Measurements from ENCODE around the gene PIP5KL1.
A peak's percentile ranks its signal among the peaks of the same experiment; 100 is the strongest.

The PIP5KL1 gene

DNA sequence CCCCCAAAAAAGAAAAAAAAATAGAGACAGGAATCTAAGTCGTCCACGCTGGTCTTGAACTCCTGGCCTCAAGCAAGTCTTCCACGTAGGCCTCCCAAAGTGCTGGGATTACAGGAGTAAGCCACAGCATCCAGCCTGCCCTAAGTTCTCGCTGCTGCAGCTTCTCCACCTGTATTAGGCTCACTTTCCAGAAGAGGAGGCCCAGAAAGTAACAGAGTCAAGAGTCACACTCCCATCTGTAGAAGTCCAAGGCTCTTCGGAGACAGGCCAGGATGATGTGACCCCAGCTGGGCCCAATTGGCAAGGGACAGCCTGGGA, 48.4 kb upstream of the PIP5KL1 start:
- H4K20me1 ChIP-seq (ENCODE audit: insufficient read depth, low read length): 0 out of 2 replicates have a peak, but pooled peaks cover 3% of the 10 kb centered on the region
- H3K9me3 ChIP-seq (replicated peaks; ENCODE audit: insufficient read depth, low read length): no peaks in the 10 kb centered on the region
- peak overlapping the region; percentile 33; the same call in 1 of the 2 replicates for H2AFZ ChIP-seq (ENCODE audit: low read length)
- H3K79me2 ChIP-seq (ENCODE audit: low read length): peaks cover 68% of the 10 kb centered on the region
- H3K9ac ChIP-seq (ENCODE audit: low read length): peak overlapping the region; percentile 61
- no peak for TF ChIP-seq EZH2phosphoT487 (IDR thresholded peaks at IDR 0.05; ENCODE audit: low read length)
- no peaks in the 10 kb centered on the region for H3K36me3 ChIP-seq (replicated peaks; ENCODE audit: insufficient read depth, low read length)
- peak overlapping the region; percentile 85 for H3K4me2 ChIP-seq (ENCODE audit: low read depth, low read length)
- no peaks in the 10 kb centered on the region for H3K9me2 ChIP-seq (replicated peaks; ENCODE audit: insufficient read depth, low read length)
- no peak for DNase-seq
- H3K4me1 ChIP-seq (ENCODE audit: low read length): peaks cover 34% of the 10 kb centered on the region
- H3K27me3 ChIP-seq (replicated peaks; ENCODE audit: insufficient read depth, low read length): no peaks in the 10 kb centered on the region
- H3K4me3 ChIP-seq (ENCODE audit: low read length): peak overlapping the region; percentile 77
- peak overlapping the region; percentile 66; the same call in 1 of the 2 replicates for H3K27ac ChIP-seq (ENCODE audit: low read length)
- peaks cover 19% of the 10 kb centered on the region for H3F3A ChIP-seq (ENCODE audit: insufficient read depth, low read length)

GRCh38 chr9:127977884-127978647, 47.5 kb upstream of the PIP5KL1 start:
- TF ChIP-seq CTCF (IDR thresholded peaks at IDR 0.05; ENCODE audit: low read length) (no peak), EZH2 (optimal IDR thresholded peaks at IDR 0.05; ENCODE audit: low read depth, low read length) (no peak)
- peak overlapping the region; percentile 77 for H3K4me3 ChIP-seq (ENCODE audit: low read length)

DNA sequence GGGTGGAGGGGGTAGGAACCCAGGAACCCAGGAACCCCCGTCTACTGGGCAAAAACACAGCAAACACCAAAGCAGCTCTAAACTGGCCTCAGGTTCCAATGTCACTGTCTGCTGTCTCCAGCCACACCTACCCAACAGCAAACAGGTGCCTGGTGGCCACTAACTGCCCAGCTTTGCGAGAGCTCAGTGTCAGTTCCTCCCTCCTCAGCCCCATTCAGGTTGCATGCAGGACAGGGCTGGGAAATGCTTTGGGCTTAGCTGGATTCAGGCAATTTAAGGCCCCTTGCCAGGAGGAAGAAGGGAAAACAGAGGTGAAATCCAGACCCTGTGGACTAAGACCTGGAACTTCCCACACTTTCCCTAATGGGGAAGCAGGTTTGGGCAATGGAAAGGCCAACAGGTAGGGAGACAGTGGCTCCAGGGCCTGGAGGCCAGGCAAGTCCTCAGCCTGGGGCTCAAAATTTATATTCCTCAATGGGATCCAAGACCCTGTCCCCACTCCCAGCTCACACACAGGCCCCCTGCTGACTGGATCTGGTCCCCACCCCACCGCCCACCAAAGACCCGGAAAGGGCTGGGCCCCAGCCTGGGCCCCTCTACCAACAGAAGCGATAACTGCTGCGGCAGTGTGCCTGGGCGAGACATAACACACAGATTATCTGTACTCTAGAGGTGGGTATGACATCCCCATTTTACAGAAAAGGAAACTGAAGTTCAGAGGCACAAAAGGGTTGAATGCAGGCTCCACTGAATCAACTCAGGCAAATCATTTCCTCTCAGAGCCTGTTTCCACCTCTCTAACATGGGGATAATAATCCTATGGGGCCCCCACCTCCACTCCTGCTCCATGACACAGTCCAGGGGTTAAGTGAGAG, 46.7 kb upstream of the PIP5KL1 start:
- peaks cover 86% of the 10 kb centered on the region for H3K79me2 ChIP-seq (ENCODE audit: low read length)
- TF ChIP-seq EZH2phosphoT487 (IDR thresholded peaks at IDR 0.05; ENCODE audit: low read length) (no peak), CTCF (IDR thresholded peaks at IDR 0.05; ENCODE audit: low read length) (no peak), EZH2 (optimal IDR thresholded peaks at IDR 0.05; ENCODE audit: low read depth, low read length) (no peak)
- H3F3A ChIP-seq (ENCODE audit: insufficient read depth, low read length): peaks cover 30% of the 10 kb centered on the region
- H3K4me2 ChIP-seq (ENCODE audit: low read depth, low read length): peak overlapping the region; percentile 85
- H3K9me3 ChIP-seq (replicated peaks; ENCODE audit: insufficient read depth, low read length): no peaks in the 10 kb centered on the region
- no peak overlapping the region for H2AFZ ChIP-seq (ENCODE audit: low read length)
- 0 out of 2 replicates have a peak, but pooled peaks cover 3% of the 10 kb centered on the region for H4K20me1 ChIP-seq (ENCODE audit: insufficient read depth, low read length)
- H3K27me3 ChIP-seq (replicated peaks; ENCODE audit: insufficient read depth, low read length): no peaks in the 10 kb centered on the region
- no peak overlapping the region for H3K27ac ChIP-seq (ENCODE audit: low read length)
- H3K9ac ChIP-seq (ENCODE audit: low read length): peak overlapping the region; percentile 61; the same call in 1 of the 2 replicates
- no peaks in the 10 kb centered on the region for H3K36me3 ChIP-seq (replicated peaks; ENCODE audit: insufficient read depth, low read length)
- no peaks in the 10 kb centered on the region for H3K9me2 ChIP-seq (replicated peaks; ENCODE audit: insufficient read depth, low read length)
- no peak for DNase-seq
- H3K4me1 ChIP-seq (ENCODE audit: low read length): peaks cover 51% of the 10 kb centered on the region
- peak overlapping the region; percentile 77; the same call in 1 of the 2 replicates for H3K4me3 ChIP-seq (ENCODE audit: low read length)

More at GRCh38 chr9:127977884-127978647, 47.5 kb upstream of the PIP5KL1 start:
- H3K36me3 ChIP-seq (replicated peaks; ENCODE audit: insufficient read depth, low read length): no peaks in the 10 kb centered on the region
- peak overlapping the region; percentile 61; the same call in 1 of the 2 replicates for H3K9ac ChIP-seq (ENCODE audit: low read length)
- H3K9me2 ChIP-seq (replicated peaks; ENCODE audit: insufficient read depth, low read length): no peaks in the 10 kb centered on the region
- peaks cover 43% of the 10 kb centered on the region for H3K4me1 ChIP-seq (ENCODE audit: low read length)
- no peaks in the 10 kb centered on the region for H3K27me3 ChIP-seq (replicated peaks; ENCODE audit: insufficient read depth, low read length)
- peak overlapping the region; percentile 15; the same call in 1 of the 2 replicates for H3K27ac ChIP-seq (ENCODE audit: low read length)
- peak; percentile 31 for DNase-seq
- H3F3A ChIP-seq (ENCODE audit: insufficient read depth, low read length): peaks cover 22% of the 10 kb centered on the region
- no peak overlapping the region for H2AFZ ChIP-seq (ENCODE audit: low read length)
- peaks cover 78% of the 10 kb centered on the region for H3K79me2 ChIP-seq (ENCODE audit: low read length)
- H3K9me3 ChIP-seq (replicated peaks; ENCODE audit: insufficient read depth, low read length): no peaks in the 10 kb centered on the region
- H3K4me2 ChIP-seq (ENCODE audit: low read depth, low read length): peak overlapping the region; percentile 85
- 0 out of 2 replicates have a peak, but pooled peaks cover 3% of the 10 kb centered on the region for H4K20me1 ChIP-seq (ENCODE audit: insufficient read depth, low read length)

Data from MM.1S (cell line).